Ureter (tissue), 1 donor: ENCODE results near the gene LSM12. TPM values are rescaled to one million over a fixed set of nuclear protein-coding genes. Genes with fewer than 3 reads are reported as not detected.

ENCODE experiments used
- DNase-seq: peaks from one replicate; pipeline ENCODE4 v3.0.0-alpha.2; 2020; ENCODE audit warnings: low spot score
- total RNA-seq: library from RNA; stranded (reverse); gene quantifications from one replicate; pipeline ENCODE4 v1.2.4, GENCODE V29; 2023
- donor health status: DM: yes; HTN: yes; CAD: no.

LSM12 gene
- total RNA-seq, 1 donor from 2014 or later = 62.5 TPM

GRCh38 chr17:44095647-44096496 is 29.4 kb upstream of the LSM12 start:
- peak; percentile 73 for DNase-seq

- no peak for DNase-seq
These were observed 28.8 kb upstream of the LSM12 start for GRCh38 chr17:44095388-44095646.

- no peak for DNase-seq
These were observed 28.4 kb upstream of the LSM12 start for GRCh38 chr17:44094701-44095387.

GRCh38 chr17:44093231-44093900 is 26.9 kb upstream of the LSM12 start:
- DNase-seq = no peak

GRCh38 chr17:44092051-44092450 is 25.6 kb upstream of the LSM12 start:
- DNase-seq = no peak

GRCh38 chr17:44091200-44091997 is 24.9 kb upstream of the LSM12 start:
- no peak for DNase-seq

- no peak for DNase-seq
These were observed 21.8 kb upstream of the LSM12 start for GRCh38 chr17:44088254-44088653.

GRCh38 chr17:44087319-44087718 is 20.8 kb upstream of the LSM12 start:
- no peak for DNase-seq

- DNase-seq = no peak
These were observed 20.2 kb upstream of the LSM12 start for GRCh38 chr17:44086364-44087311.

DNA sequence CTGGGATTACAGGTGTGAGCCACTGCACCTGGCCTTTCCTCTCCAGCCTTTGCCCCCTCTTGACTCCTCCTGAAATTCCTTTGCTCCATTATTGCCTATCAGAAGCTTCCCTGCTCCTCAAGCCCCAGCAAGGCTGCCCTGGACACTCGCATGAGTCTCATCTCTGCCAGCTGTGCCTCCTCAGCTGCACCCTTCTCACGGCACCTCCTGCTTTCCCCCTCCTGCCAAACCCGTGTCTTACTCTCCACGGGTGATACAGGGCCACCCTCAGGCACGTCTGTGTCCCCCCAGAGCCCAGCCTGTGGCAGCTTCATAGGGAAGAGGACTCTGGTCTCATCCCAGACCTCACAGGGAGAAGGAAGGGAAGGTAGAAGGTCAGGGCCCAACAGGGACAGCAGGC is 19.4 kb upstream of the LSM12 start:
- no peak for DNase-seq

DNA sequence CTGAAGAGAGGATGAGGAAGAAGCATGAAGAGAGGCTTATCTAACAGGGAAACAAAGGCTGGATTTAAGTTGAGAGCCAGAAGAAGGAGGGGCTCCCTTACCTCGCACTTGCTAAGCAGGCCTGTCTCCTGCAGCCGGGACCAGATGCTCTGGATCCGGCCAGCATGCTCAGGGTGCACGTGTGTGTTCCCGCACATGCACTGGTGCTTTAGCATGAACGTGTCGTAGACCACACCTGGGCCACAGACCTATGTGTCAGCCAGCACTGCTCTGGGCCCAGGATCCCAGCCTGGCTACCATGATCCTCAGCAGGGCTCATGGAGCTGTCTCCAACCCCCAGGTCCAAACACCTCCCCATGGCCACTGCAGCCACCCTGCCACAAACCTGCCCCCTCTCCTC is 18.4 kb upstream of the LSM12 start:
- DNase-seq = no peak

DNA sequence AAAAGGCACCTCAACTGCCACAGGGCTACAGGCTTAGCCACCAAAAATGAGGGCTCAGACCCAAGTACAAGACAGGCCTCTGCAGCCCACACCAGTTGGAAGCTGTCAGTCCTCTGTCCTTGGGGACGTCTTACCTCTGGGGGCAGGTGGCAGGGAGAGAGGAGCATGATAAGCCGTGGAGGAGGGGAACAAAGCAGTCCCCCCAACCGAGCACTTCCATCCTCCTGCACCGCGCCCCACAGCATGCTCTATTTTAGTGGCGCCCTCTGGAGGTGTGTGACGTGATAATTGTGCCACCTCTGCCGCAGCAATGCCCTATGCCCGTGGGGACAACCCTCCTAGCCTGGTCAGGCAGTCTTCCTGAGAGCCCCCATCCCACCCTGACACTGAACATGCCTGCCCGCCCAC is 17.7 kb upstream of the LSM12 start:
- no peak for DNase-seq

- no peak for DNase-seq
These were observed 16.9 kb upstream of the LSM12 start for GRCh38 chr17:44083250-44083849.

GRCh38 chr17:44082256-44082927 is 15.9 kb upstream of the LSM12 start:
- no peak for DNase-seq

DNA sequence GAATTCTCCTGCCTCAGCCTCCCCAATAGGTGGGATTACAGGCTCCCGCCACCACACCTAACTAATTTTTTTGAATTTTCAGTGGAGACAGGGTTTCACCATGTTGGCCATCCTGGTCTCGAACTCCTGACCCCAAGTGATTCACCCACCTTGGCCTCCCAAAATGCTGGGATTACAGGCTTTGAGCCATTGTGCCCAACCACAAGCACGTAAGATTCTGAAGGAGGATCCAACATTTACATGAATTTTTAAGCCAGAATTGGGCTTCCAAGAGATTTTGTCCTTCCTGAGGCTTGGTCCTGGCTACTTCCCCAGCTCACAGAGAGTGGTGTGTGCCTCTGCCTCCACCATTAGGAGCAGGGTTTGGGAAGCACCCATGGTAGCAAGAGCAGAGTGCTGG is 15.2 kb upstream of the LSM12 start:
- no peak for DNase-seq

- DNase-seq = no peak
These were observed 13.7 kb upstream of the LSM12 start for GRCh38 chr17:44079877-44080821.

GRCh38 chr17:44078412-44078811 is 11.9 kb upstream of the LSM12 start:
- no peak for DNase-seq

GRCh38 chr17:44077595-44077909 is 11.1 kb upstream of the LSM12 start:
- no peak for DNase-seq
